Right forelimb (tissue), 1 donor: ENCODE measurements around the gene GSK3A.
A peak's percentile ranks its signal among the peaks of the same experiment; 100 is the strongest.
"Not testable (repeated sequence)": the region's sequence is repeated elsewhere in the genome, so short reads cannot be mapped to it uniquely, and the experiment has no call there.

Experiments used
- DNase-seq: peaks from one replicate; pipeline ENCODE4 v3.0.0-alpha.2; 2018

Gene GSK3A

GRCh38 chr19:42268142-42268703 is 25.8 kb upstream of the GSK3A start:
- DNase-seq, result peak; percentile 100

GRCh38 chr19:42267644-42268141 is 25.3 kb upstream of the GSK3A start:
- no peak for DNase-seq

- DNase-seq, result not testable (repeated sequence)
These were observed 24.7 kb upstream of the GSK3A start for GRCh38 chr19:42266928-42267603.

- not testable (repeated sequence) for DNase-seq
These were observed 23.7 kb upstream of the GSK3A start for GRCh38 chr19:42266105-42266504.

GRCh38 chr19:42261763-42262162 is 19.4 kb upstream of the GSK3A start:
- no peak for DNase-seq

- DNase-seq, result not testable (repeated sequence)
These were observed 15.4 kb upstream of the GSK3A start for GRCh38 chr19:42257842-42258241.

GRCh38 chr19:42255766-42256745 is 13.7 kb upstream of the GSK3A start:
- peak; percentile 79 for DNase-seq

GRCh38 chr19:42254850-42255765 is 12.7 kb upstream of the GSK3A start, which contains the start of gene ERF:
TSS of gene ERF (minus strand) at chr19:42255128. CDS start at chr19:42254999, 129 bp downstream.
- DNase-seq, result peak; percentile 99

- peak; percentile 87 for DNase-seq
These were observed 11.9 kb upstream of the GSK3A start for GRCh38 chr19:42254089-42254849.

GRCh38 chr19:42253245-42254088 is 11.1 kb upstream of the GSK3A start:
- DNase-seq, result peak; percentile 86

GRCh38 chr19:42252365-42253244 is 10.2 kb upstream of the GSK3A start:
- peak; percentile 82 for DNase-seq

GRCh38 chr19:42251572-42252358 is 9.4 kb upstream of the GSK3A start:
- no peak for DNase-seq

- DNase-seq, result peak; percentile 72
These were observed 8.5 kb upstream of the GSK3A start for GRCh38 chr19:42250666-42251531.

- DNase-seq, result no peak
These were observed 7.8 kb upstream of the GSK3A start for GRCh38 chr19:42250183-42250665.

- DNase-seq, result no peak
These were observed 7.4 kb upstream of the GSK3A start for GRCh38 chr19:42249769-42250168.

- DNase-seq, result no peak
These were observed 6.8 kb upstream of the GSK3A start for GRCh38 chr19:42249149-42249750.
